ENCODE measurements around the gene PFDN1. TPM values are rescaled to one million over a fixed set of nuclear protein-coding genes. Genes with fewer than 3 reads are reported as not detected.

Gene PFDN1
- total and polyA plus RNA-seq, 2 experiments from 2014 or later, result 119 to 256 TPM

DNA sequence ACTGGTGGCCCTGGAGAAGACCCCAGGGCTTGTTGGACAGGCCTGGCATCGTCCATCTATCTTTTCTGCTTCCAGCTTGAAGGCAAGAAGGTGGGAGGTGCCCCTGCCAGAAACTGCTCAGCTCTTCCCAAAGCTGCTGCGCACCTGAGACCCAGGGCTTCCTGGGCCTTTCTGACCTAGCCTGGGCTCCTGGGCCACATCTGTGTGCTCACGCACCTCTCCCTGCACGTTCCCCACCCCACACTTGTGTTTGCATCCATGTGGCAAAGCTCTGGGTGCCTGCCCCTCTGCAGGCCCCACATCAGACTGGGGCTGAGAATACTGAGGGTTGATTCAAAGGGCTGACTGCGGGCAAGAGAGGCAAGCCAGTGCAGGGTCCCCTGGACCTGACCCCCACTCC lies 63.4 kb downstream of the PFDN1 start:
- DNase-seq (ENCODE audit: low spot score) (no peak), ATAC-seq (no peak)
- H3K27me3 ChIP-seq (ENCODE audit: insufficient read depth), result no peaks in the 10 kb centered on the region
- no peak overlapping the region for H2AFZ ChIP-seq
- Mint-ChIP-seq H3K27me3 (ENCODE audit: insufficient read depth, low read depth, poor library complexity) (peaks cover 20% of the 10 kb centered on the region), H3K27ac (no peak overlapping the region), H3K4me3 (no peak overlapping the region), H3K4me1 (peaks cover 18% of the 10 kb centered on the region), H3K9me3 (no peaks in the 10 kb centered on the region; the same call in 2 of the 3 replicates), H3K36me3 (ENCODE audit: low read depth) (peaks cover 5% of the 10 kb centered on the region; the same call in 2 of the 3 replicates)
- no peaks in the 10 kb centered on the region for H3K36me3 ChIP-seq (ENCODE audit: insufficient read depth)
- H3K4me2 ChIP-seq, result no peak overlapping the region
- H3K79me2 ChIP-seq (replicated peaks; ENCODE audit: insufficient read depth), result no peaks in the 10 kb centered on the region
- H3K27ac ChIP-seq (ENCODE audit: low read depth), result no peak overlapping the region
- no peaks in the 10 kb centered on the region for H3F3A ChIP-seq (replicated peaks; ENCODE audit: low read depth)
- H4K20me1 ChIP-seq (replicated peaks; ENCODE audit: insufficient read depth), result peaks cover 7% of the 10 kb centered on the region; the same call in 1 of the 2 replicates
- H3K9me2 ChIP-seq (ENCODE audit: insufficient read depth), result no peaks in the 10 kb centered on the region
- TF ChIP-seq, protein P1, sequence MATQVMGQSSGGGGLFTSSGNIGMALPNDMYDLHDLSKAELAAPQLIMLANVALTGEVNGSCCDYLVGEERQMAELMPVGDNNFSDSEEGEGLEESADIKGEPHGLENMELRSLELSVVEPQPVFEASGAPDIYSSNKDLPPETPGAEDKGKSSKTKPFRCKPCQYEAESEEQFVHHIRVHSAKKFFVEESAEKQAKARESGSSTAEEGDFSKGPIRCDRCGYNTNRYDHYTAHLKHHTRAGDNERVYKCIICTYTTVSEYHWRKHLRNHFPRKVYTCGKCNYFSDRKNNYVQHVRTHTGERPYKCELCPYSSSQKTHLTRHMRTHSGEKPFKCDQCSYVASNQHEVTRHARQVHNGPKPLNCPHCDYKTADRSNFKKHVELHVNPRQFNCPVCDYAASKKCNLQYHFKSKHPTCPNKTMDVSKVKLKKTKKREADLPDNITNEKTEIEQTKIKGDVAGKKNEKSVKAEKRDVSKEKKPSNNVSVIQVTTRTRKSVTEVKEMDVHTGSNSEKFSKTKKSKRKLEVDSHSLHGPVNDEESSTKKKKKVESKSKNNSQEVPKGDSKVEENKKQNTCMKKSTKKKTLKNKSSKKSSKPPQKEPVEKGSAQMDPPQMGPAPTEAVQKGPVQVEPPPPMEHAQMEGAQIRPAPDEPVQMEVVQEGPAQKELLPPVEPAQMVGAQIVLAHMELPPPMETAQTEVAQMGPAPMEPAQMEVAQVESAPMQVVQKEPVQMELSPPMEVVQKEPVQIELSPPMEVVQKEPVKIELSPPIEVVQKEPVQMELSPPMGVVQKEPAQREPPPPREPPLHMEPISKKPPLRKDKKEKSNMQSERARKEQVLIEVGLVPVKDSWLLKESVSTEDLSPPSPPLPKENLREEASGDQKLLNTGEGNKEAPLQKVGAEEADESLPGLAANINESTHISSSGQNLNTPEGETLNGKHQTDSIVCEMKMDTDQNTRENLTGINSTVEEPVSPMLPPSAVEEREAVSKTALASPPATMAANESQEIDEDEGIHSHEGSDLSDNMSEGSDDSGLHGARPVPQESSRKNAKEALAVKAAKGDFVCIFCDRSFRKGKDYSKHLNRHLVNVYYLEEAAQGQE (IDR thresholded peaks at IDR 0.05; ENCODE audit: unreplicated experiment), result no peak
- no peak for TF ChIP-seq EZH2 (IDR thresholded peaks at IDR 0.05; ENCODE audit: low read depth, unreplicated experiment)
- TF ChIP-seq, protein P2, sequence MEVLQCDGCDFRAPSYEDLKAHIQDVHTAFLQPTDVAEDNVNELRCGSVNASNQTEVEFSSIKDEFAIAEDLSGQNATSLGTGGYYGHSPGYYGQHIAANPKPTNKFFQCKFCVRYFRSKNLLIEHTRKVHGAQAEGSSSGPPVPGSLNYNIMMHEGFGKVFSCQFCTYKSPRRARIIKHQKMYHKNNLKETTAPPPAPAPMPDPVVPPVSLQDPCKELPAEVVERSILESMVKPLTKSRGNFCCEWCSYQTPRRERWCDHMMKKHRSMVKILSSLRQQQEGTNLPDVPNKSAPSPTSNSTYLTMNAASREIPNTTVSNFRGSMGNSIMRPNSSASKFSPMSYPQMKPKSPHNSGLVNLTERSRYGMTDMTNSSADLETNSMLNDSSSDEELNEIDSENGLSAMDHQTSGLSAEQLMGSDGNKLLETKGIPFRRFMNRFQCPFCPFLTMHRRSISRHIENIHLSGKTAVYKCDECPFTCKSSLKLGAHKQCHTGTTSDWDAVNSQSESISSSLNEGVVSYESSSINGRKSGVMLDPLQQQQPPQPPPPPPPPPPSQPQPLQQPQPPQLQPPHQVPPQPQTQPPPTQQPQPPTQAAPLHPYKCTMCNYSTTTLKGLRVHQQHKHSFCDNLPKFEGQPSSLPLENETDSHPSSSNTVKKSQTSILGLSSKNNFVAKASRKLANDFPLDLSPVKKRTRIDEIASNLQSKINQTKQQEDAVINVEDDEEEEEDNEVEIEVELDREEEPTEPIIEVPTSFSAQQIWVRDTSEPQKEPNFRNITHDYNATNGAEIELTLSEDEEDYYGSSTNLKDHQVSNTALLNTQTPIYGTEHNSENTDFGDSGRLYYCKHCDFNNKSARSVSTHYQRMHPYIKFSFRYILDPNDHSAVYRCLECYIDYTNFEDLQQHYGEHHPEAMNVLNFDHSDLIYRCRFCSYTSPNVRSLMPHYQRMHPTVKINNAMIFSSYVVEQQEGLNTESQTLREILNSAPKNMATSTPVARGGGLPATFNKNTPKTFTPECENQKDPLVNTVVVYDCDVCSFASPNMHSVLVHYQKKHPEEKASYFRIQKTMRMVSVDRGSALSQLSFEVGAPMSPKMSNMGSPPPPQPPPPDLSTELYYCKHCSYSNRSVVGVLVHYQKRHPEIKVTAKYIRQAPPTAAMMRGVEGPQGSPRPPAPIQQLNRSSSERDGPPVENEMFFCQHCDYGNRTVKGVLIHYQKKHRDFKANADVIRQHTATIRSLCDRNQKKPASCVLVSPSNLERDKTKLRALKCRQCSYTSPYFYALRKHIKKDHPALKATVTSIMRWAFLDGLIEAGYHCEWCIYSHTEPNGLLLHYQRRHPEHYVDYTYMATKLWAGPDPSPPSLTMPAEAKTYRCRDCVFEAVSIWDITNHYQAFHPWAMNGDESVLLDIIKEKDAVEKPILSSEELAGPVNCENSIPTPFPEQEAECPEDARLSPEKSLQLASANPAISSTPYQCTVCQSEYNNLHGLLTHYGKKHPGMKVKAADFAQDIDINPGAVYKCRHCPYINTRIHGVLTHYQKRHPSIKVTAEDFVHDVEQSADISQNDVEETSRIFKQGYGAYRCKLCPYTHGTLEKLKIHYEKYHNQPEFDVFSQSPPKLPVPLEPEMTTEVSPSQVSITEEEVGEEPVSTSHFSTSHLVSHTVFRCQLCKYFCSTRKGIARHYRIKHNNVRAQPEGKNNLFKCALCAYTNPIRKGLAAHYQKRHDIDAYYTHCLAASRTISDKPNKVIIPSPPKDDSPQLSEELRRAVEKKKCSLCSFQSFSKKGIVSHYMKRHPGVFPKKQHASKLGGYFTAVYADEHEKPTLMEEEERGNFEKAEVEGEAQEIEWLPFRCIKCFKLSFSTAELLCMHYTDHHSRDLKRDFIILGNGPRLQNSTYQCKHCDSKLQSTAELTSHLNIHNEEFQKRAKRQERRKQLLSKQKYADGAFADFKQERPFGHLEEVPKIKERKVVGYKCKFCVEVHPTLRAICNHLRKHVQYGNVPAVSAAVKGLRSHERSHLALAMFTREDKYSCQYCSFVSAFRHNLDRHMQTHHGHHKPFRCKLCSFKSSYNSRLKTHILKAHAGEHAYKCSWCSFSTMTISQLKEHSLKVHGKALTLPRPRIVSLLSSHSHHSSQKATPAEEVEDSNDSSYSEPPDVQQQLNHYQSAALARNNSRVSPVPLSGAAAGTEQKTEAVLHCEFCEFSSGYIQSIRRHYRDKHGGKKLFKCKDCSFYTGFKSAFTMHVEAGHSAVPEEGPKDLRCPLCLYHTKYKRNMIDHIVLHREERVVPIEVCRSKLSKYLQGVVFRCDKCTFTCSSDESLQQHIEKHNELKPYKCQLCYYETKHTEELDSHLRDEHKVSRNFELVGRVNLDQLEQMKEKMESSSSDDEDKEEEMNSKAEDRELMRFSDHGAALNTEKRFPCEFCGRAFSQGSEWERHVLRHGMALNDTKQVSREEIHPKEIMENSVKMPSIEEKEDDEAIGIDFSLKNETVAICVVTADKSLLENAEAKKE (CRISPR knock-in tag; IDR thresholded peaks at IDR 0.05), result no peak
- TF ChIP-seq NANOG (IDR thresholded peaks at IDR 0.05; ENCODE audit: borderline replicate concordance), result no peak
- no peak for TF ChIP-seq CREB1 (CRISPR knock-in tag; IDR thresholded peaks at IDR 0.05; ENCODE audit: low read depth)
- no peak for TF ChIP-seq EZH2phosphoT487 (IDR thresholded peaks at IDR 0.05; ENCODE audit: unreplicated experiment)
- H3K4me3 ChIP-seq, result no peak overlapping the region
- H3K4me1 ChIP-seq (ENCODE audit: insufficient read depth), result peaks cover 10% of the 10 kb centered on the region

All from GM23338 (cell line).